ENCODE results near the gene POU3F1. TPM values are rescaled to one million over a fixed set of nuclear protein-coding genes. Genes with fewer than 3 reads are reported as not detected.

POU3F1 gene
- total RNA-seq, 1 donor from 2014 or later, result 2.8 TPM

DNA sequence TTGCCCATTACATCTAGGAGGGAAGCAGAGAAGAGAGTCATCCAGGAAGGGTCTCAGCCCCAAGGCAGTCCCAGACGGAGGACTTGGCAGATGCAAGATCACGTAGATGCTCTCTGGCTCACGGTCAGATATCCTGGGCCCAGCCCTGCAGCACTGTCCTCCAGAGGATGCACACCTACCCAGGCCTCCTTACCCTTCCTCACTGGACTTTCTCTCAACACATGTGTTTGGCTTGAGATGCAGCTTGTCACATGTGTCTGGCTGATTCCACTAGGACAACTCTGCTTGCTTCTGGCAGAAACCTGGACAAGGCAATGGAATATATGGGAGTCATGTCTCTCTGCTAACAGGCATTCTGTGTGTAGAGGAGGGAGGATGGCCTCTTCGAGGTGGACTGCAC, 32.4 kb upstream of the POU3F1 start:
- DNase-seq (ENCODE audit: extremely low spot score, unreplicated experiment), result no peak
- Mint-ChIP-seq H3K4me3 (no peak overlapping the region), H3K36me3 (no peaks in the 10 kb centered on the region), H3K27ac (no peak overlapping the region), H3K9me3 (no peaks in the 10 kb centered on the region), H3K27me3 (peaks cover 24% of the 10 kb centered on the region), H3K4me1 (ENCODE audit: unreplicated experiment) (no peaks in the 10 kb centered on the region)
- TF ChIP-seq, protein P1, sequence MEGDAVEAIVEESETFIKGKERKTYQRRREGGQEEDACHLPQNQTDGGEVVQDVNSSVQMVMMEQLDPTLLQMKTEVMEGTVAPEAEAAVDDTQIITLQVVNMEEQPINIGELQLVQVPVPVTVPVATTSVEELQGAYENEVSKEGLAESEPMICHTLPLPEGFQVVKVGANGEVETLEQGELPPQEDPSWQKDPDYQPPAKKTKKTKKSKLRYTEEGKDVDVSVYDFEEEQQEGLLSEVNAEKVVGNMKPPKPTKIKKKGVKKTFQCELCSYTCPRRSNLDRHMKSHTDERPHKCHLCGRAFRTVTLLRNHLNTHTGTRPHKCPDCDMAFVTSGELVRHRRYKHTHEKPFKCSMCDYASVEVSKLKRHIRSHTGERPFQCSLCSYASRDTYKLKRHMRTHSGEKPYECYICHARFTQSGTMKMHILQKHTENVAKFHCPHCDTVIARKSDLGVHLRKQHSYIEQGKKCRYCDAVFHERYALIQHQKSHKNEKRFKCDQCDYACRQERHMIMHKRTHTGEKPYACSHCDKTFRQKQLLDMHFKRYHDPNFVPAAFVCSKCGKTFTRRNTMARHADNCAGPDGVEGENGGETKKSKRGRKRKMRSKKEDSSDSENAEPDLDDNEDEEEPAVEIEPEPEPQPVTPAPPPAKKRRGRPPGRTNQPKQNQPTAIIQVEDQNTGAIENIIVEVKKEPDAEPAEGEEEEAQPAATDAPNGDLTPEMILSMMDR (conservative IDR thresholded peaks at IDR 0.05), result no peak

DNA sequence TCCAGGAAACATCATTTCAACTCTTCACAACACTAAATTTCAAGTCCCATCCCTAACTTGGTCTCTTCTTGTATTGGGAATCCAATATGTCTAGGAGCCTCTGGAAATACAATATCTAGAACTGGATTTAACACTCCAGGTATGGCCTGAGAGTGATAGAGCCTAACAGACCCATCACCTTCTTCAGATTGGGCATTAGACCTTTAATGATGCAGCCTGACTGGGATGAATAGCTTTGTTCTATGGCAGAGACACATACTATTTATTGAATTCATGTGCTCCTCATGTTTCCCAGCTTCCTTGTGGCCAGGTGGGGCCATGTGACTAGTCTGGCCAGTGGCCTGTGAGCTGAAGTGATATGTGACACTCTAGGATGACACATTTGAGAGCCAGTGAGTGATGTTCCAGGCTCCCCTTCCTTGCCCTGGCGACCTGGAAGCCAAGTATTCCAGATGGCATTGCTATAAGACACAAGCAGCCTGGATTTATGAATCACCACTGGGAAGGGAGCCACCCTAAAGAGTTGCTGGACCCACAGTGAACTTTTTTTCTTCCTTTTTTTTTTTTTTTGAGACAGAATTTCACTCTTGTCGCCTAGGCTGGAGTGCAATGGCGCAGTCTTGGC, 31.0 kb upstream of the POU3F1 start:
- Mint-ChIP-seq H3K27ac (no peak overlapping the region), H3K27me3 (peaks cover 34% of the 10 kb centered on the region), H3K9me3 (no peaks in the 10 kb centered on the region), H3K4me3 (no peak overlapping the region), H3K4me1 (ENCODE audit: unreplicated experiment) (peaks cover 9% of the 10 kb centered on the region), H3K36me3 (no peaks in the 10 kb centered on the region)
- TF ChIP-seq, protein P1 (conservative IDR thresholded peaks at IDR 0.05), result no peak
- no peak for DNase-seq (ENCODE audit: extremely low spot score, unreplicated experiment)

DNA sequence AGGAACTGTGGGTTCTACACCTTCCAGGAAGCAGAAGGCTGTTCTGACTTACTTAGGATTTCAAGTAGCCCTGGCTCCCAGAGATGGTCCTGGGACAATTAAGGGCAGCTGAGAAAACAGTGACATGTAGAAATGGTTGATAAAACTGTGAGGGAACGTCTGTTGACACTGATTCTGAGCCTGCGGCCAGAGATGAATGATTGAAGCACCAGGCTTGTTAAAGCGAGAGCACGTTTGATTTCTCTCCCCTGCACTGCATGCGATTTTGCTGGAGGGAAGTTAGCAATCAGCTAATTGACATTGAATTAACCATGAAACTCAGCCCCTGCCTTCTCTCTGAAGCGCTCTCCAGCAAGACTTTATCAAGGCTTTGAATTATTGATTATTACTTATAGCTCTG, 29.9 kb upstream of the POU3F1 start:
- Mint-ChIP-seq H3K36me3 (no peaks in the 10 kb centered on the region), H3K9me3 (no peaks in the 10 kb centered on the region), H3K27ac (no peak overlapping the region), H3K4me3 (no peak overlapping the region), H3K27me3 (peaks cover 46% of the 10 kb centered on the region), H3K4me1 (ENCODE audit: unreplicated experiment) (peaks cover 9% of the 10 kb centered on the region)
- TF ChIP-seq, protein P1 (conservative IDR thresholded peaks at IDR 0.05), result no peak
- no peak for DNase-seq (ENCODE audit: extremely low spot score, unreplicated experiment)

DNA sequence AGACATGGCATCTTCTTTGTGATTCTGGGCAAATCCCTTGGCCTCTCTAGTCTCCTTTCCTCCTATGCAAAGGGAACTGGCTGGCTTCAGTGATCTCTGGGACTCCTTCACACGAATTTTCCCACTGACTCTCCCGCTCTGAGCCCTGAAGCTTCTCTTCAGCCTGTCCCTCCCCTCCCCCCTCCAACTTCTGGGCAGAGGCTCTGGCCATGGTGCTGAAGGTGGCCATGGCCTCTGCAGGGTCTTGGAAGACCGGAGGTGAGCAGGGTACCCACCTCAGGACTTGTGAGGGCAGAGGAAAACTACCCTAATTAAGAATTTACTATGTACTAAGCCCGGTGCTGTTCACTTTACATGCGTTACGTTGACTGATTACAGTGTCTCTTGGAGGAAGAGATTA, 29.4 kb upstream of the POU3F1 start:
- no peak overlapping the region for H3K4me3 Mint-ChIP-seq
- no peaks in the 10 kb centered on the region for H3K36me3 Mint-ChIP-seq
- H3K27me3 Mint-ChIP-seq, result peaks cover 47% of the 10 kb centered on the region
- no peak for DNase-seq (ENCODE audit: extremely low spot score, unreplicated experiment)
- H3K27ac Mint-ChIP-seq, result no peak overlapping the region
- peaks cover 9% of the 10 kb centered on the region for H3K4me1 Mint-ChIP-seq (ENCODE audit: unreplicated experiment)
- TF ChIP-seq, protein P1 (conservative IDR thresholded peaks at IDR 0.05), result no peak
- no peaks in the 10 kb centered on the region for H3K9me3 Mint-ChIP-seq

DNA sequence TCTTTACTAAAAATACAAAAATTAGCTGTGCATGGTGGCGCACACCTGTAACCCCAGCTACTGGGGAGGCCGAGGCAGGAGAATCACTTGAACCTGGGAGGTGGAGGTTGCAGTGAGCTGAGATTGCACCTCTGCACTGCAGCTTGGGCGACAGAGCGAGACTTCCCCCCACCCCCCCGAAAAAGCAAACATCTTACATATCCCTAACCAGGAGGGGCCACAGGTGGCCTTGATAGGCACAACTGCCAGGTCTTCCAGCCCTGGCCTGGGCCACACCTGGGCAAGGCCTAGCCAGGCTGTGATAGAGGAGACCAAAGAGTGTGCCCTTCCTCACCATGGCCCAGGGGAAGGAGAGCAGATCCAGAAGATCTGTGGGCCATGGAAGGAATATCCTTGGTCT, 28.6 kb upstream of the POU3F1 start:
- no peaks in the 10 kb centered on the region for H3K36me3 Mint-ChIP-seq
- DNase-seq (ENCODE audit: extremely low spot score, unreplicated experiment), result no peak
- H3K27me3 Mint-ChIP-seq, result peaks cover 49% of the 10 kb centered on the region
- TF ChIP-seq, protein P1 (conservative IDR thresholded peaks at IDR 0.05), result no peak
- no peak overlapping the region for H3K4me3 Mint-ChIP-seq
- H3K9me3 Mint-ChIP-seq, result no peaks in the 10 kb centered on the region
- peaks cover 9% of the 10 kb centered on the region for H3K4me1 Mint-ChIP-seq (ENCODE audit: unreplicated experiment)
- no peak overlapping the region for H3K27ac Mint-ChIP-seq

DNA sequence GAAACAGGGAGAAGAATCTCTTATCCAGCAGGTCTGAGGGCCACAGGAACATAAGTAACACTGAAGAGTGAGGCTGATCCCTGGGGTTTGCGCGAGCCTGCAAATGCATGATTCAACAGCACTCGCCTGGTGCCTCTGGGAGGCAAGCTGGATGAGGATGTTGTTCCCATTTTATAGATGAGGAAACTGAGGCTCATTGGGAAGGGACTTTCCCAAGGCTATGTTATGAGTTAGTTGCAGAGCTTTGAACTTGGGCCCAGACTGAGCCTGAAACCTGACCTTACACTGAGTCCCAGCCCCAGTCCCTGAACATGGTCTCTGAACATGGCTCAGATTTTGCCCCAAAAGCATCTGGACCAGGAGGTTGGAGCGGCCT, 27.7 kb upstream of the POU3F1 start:
- no peaks in the 10 kb centered on the region for H3K9me3 Mint-ChIP-seq

More for the DNA sequence above, 27.7 kb upstream of the POU3F1 start:
- Mint-ChIP-seq H3K27ac (no peak overlapping the region), H3K27me3 (peaks cover 56% of the 10 kb centered on the region), H3K4me1 (ENCODE audit: unreplicated experiment) (peaks cover 9% of the 10 kb centered on the region), H3K4me3 (no peak overlapping the region), H3K36me3 (no peaks in the 10 kb centered on the region)
- no peak for DNase-seq (ENCODE audit: extremely low spot score, unreplicated experiment)
- TF ChIP-seq, protein P1 (conservative IDR thresholded peaks at IDR 0.05), result no peak

Measured in type B pancreatic cell (in vitro differentiated cells).